Aorta (tissue), 5 donors: ENCODE data around the gene IRF3. TPM values are rescaled to one million over a fixed set of nuclear protein-coding genes. Genes with fewer than 3 reads are reported as not detected.

Experiments used
- ATAC-seq: fragments of 200-7000 bp; cut with Tn5 transposase; one replicate; pipeline ENCODE4 v1.9.1; 2022; ENCODE audit warnings: moderate library complexity; ENCODE audit not compliant: low FRiP score
- DNase-seq, 2 donors: peaks; one replicate each; pipeline ENCODE4 v3.0.0-alpha.2; 2020
- H3K27ac ChIP-seq, 2 donors: one replicate each; pipeline ENCODE4 v1.5.1; 2013; ENCODE audit warnings: low read length in 2 of 2, mild to moderate bottlenecking in 2 of 2, moderate library complexity in 2 of 2, control low read depth in 1 of 2, inconsistent platforms in 1 of 2, low read depth in 1 of 2
- H3K27me3 ChIP-seq, 2 donors: one replicate each; pipeline ENCODE4 v1.6.1; 2013; ENCODE audit warnings: control low read depth in 1 of 2, low read length in 1 of 2, mild to moderate bottlenecking in 1 of 2, moderate library complexity in 1 of 2; ENCODE audit not compliant: insufficient read depth in 2 of 2, control insufficient read depth in 1 of 2
- H3K36me3 ChIP-seq, 2 donors: one replicate each; pipeline ENCODE4 v1.6.1; 2013; ENCODE audit warnings: control low read depth in 1 of 2, low read length in 1 of 2, mild to moderate bottlenecking in 1 of 2; ENCODE audit not compliant: insufficient read depth in 2 of 2, control insufficient read depth in 1 of 2
- H3K4me1 ChIP-seq, 2 donors: one replicate each; pipeline ENCODE4 v1.6.1; 2013; ENCODE audit warnings: low read length in 2 of 2, control low read depth in 1 of 2, mild to moderate bottlenecking in 1 of 2, moderate library complexity in 1 of 2; ENCODE audit not compliant: insufficient read depth in 2 of 2, control insufficient read depth in 1 of 2
- H3K4me3 ChIP-seq, 2 donors: one replicate each; pipeline ENCODE4 v1.5.1; 2013; ENCODE audit warnings: low read length in 2 of 2, control low read depth in 1 of 2, mild to moderate bottlenecking in 1 of 2
- H3K9me3 ChIP-seq: one replicate; pipeline ENCODE4 v1.6.1; 2013; ENCODE audit warnings: mild to moderate bottlenecking, low read length; ENCODE audit not compliant: control insufficient read depth
- WGBS, 2 donors: extraction: QIAGEN DNeasy Blood & Tissue Kit; methylation state at CpG; one replicate each; pipeline ENCODE4 v1.1.7; 2013; 5-methylcytosine and 5-hydroxymethylcytosine counted together
- intact Hi-C, 2 donors: fragments of 100-400 bp; cut with DNase I; formaldehyde crosslinking; loops; one replicate each; pipeline versions ENCODE4 v1.14.2 to v1.15.0; 2022
- long read RNA-seq, 2 donors: library from polyadenylated mRNA; unstranded; transcript quantifications; one replicate each; pipeline ENCODE4 v2.0.0, GENCODE V29; 2020 to 2021
- polyA plus RNA-seq, 2 donors: library from polyadenylated mRNA; stranded (reverse); fragments of 200-250 nt; gene quantifications; one replicate each; pipeline ENCODE4 v1.2.3, GENCODE V29; 2013
- total RNA-seq, 2 donors: library from RNA; stranded (reverse); fragmentation: NEBNext Ultra II Directional; extraction: Animal tissue kit (Norgen Biotek cat#: 25700); gene quantifications; one replicate each; pipeline ENCODE4 v1.2.1, GENCODE V29; 2021
- donor health status: healthy with polysubstance abuse.
- donor health status: Bipolar disorder and iron deficiency.
- donor health status: DM: no; HTN: no; CAD: no.
- donor health status: DM: no; HTN: no; CAD: no.
- donor health status: DM: yes; HTN: yes; CAD: no.

The IRF3 gene
- total RNA-seq, result 10 to 100 TPM; 53.7 to 82.7 TPM
- polyA plus RNA-seq, result 100 to 1,000 TPM in 1 of 2 donors, 10 to 100 TPM in 1; 37.8 to 278 TPM
- long read RNA-seq, donor 1, transcript IRF3-203 (8 exons, 1,613 nt), result major isoform, 60 of 128 reads
- long read RNA-seq, donor 1, transcript IRF3-228 (8 exons, 1,556 nt), result minor isoform, 7 of 128 reads
- long read RNA-seq, donor 1, transcript IRF3-201 (7 exons, 1,691 nt), result minor isoform, 6 of 128 reads
- long read RNA-seq, donor 1, partial matches to known transcripts, result 10 of 128 reads
- long read RNA-seq, donor 1, other reads (novel, unspliced or antisense), result 44 of 128 reads
- long read RNA-seq, donor 2, transcript IRF3-203 (8 exons, 1,613 nt), result major isoform, 9 of 24 reads
- long read RNA-seq, donor 2, partial matches to known transcripts, result 5 of 24 reads
- long read RNA-seq, donor 2, other reads (novel, unspliced or antisense), result 9 of 24 reads

GRCh38 chr19:49665351-49666119, at the start of gene IRF3, which contains the start of gene BCL2L12:
IRF3 (minus strand) TSS chr19:49665857; CDS start chr19:49664838, 1,019 bp downstream.
BCL2L12 (plus strand) TSS chr19:49665933; CDS start chr19:49666693, 760 bp downstream.
- ATAC-seq, result peak; percentile 95

DNA sequence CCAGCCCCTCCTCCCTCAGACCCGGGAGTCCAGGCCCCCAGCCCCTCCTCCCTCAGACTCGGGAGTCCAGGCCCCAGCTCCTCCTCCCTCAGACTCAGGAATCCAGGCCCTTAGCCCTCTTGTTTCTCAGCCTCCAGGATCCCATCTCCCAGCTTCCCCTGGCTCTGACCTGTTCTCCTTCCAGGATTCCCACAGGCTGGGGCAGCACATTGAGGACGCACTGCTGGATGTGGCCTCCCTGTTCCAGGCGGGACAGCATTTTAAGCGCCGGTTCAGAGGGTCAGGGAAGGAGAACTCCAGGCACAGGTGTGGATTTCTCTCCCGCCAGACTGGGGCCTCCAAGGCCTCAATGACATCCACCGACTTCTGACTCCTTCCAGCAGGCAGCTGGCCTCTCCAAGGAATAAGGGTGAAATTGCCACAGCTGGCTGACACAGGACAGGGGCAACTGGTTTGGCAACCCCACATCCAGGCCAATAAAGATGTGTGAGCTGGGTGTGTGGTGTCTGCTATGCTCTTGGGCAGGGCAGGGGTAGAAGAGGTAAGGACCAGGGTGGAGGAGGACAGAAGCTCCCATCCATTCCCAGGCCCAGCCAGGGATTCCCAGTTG, 47.7 kb upstream of the IRF3 start:
- no peaks in the 10 kb centered on the region for H3K36me3 ChIP-seq
- 79 to 85% methylated on average over 7 to 8 of the region's 8 CpGs for WGBS, 2 donors
- H3K4me1 ChIP-seq, result no peaks in the 10 kb centered on the region
- no peaks in the 10 kb centered on the region for H3K9me3 ChIP-seq
- intact Hi-C loops, result no loop called here
- H3K27me3 ChIP-seq, result no peaks in the 10 kb centered on the region
- no peak overlapping the region for H3K4me3 ChIP-seq
- no peak overlapping the region for H3K27ac ChIP-seq
- ATAC-seq (no peak), DNase-seq (no peak)

More at GRCh38 chr19:49665351-49666119, at the start of gene IRF3, which contains the start of gene BCL2L12:
- H3K4me3 ChIP-seq, result peak within 1 kb of the TSS; percentile 49 to 50
- WGBS, 2 donors, result 0% methylated on average over 50 of the region's 50 CpGs
- H3K27ac ChIP-seq, result peak within 1 kb of the TSS in 1 of 2 donors; percentile 80
- H3K27me3 ChIP-seq, result no peaks in the 10 kb centered on the region
- no peaks in the 10 kb centered on the region for H3K36me3 ChIP-seq
- no peaks in the 10 kb centered on the region for H3K9me3 ChIP-seq
- no peaks in the 10 kb centered on the region for H3K4me1 ChIP-seq
- intact Hi-C loops, result loop anchor here (1.0 to 5.0 kb wide), 4 partner anchors 27 to 153 kb away; partner anchors contain the start of genes PRR12 (in 2 of the 2) and FCGRT (in 1 of the 2)
- DNase-seq, result peak; percentile 99 to 100

DNA sequence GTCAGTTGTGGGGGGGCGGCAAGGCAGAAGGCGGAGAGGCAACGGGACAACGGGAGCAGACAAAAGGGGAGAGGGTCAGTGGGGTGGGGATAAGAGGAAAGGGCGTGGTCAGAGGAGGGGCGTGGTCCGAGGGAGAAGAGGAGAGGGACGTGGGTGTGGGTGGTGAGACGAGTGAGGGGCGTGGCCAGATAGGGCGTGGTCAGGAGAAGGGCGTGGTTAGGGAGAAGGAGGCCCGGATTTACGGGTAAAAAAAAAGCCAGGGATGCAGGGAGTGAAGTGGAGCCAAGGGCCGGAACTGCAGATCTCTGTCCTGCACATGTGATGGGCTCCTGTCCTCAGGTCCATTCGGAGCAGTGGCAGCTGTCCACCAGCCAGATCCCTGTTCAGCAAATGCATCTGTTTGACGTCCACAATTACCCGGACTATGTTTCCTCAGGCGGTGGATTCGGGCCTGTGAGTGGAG, 46.8 kb upstream of the IRF3 start:
- H3K36me3 ChIP-seq, result no peaks in the 10 kb centered on the region
- H3K9me3 ChIP-seq, result no peaks in the 10 kb centered on the region
- WGBS, 2 donors, result 70 to 72% methylated on average over 20 of the region's 20 CpGs
- H3K4me3 ChIP-seq, result no peak overlapping the region
- H3K27ac ChIP-seq, result no peak overlapping the region
- no peaks in the 10 kb centered on the region for H3K27me3 ChIP-seq
- H3K4me1 ChIP-seq, result no peaks in the 10 kb centered on the region
- ATAC-seq (no peak), DNase-seq (no peak)
- intact Hi-C loops, result no loop called here

DNA sequence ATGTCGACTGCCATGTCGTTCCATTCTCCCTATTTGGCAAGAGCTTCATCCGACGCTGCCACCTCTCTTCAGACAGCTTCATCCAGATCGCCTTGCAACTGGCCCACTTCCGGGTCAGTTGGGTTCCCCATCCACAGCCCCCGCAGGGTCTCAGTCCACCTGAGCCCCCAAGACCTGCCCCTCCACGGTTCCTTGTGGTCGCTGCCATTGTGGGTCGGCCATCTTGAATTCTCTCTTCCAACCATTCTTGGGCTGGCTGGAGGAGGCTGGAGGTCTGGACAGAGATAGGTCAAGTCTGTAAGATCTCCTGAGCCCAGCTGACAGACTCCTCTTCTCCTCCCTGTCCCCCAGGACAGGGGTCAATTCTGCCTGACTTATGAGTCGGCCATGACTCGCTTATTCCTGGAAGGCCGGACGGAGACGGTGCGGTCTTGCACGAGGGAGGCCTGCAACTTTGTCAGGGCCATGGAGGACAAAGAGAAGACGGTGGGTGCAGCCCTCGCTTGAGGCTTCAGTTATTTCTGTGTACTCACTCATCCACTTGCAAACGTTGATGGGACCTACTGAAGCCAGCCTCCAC, 44.8 kb upstream of the IRF3 start:
- Histone ChIP-seq H3K9me3 (no peaks in the 10 kb centered on the region), H3K27me3 (no peaks in the 10 kb centered on the region), H3K36me3 (no peaks in the 10 kb centered on the region), H3K4me1 (no peaks in the 10 kb centered on the region), H3K4me3 (no peak overlapping the region), H3K27ac (no peak overlapping the region)
- DNase-seq (no peak), ATAC-seq (no peak)
- intact Hi-C loops, result no loop called here
- WGBS, 2 donors, result 92 to 93% methylated on average over 20 of the region's 20 CpGs

DNA sequence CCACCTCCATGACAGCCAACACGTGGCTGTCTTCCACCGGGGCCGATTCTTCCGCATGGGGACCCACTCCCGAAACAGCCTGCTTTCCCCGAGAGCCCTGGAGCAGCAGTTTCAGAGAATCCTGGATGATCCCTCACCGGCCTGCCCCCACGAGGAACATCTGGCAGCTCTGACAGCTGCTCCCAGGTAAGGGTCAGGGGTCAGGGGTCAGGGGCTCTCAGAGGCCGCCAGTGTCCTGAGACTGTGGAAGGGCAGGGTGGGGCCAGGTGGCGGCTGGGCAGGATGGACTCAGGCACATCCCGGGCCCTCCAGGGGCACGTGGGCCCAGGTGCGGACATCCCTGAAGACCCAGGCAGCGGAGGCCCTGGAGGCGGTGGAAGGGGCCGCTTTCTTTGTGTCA, 40.3 kb upstream of the IRF3 start:
- H3K27ac ChIP-seq, result no peak overlapping the region
- no peaks in the 10 kb centered on the region for H3K36me3 ChIP-seq
- DNase-seq (no peak), ATAC-seq (peak; percentile 40)
- no peaks in the 10 kb centered on the region for H3K9me3 ChIP-seq
- no peak overlapping the region for H3K4me3 ChIP-seq
- no peaks in the 10 kb centered on the region for H3K4me1 ChIP-seq
- no peaks in the 10 kb centered on the region for H3K27me3 ChIP-seq
- WGBS, 2 donors, result 91 to 93% methylated on average over 16 of the region's 16 CpGs
- intact Hi-C loops, result no loop called here

DNA sequence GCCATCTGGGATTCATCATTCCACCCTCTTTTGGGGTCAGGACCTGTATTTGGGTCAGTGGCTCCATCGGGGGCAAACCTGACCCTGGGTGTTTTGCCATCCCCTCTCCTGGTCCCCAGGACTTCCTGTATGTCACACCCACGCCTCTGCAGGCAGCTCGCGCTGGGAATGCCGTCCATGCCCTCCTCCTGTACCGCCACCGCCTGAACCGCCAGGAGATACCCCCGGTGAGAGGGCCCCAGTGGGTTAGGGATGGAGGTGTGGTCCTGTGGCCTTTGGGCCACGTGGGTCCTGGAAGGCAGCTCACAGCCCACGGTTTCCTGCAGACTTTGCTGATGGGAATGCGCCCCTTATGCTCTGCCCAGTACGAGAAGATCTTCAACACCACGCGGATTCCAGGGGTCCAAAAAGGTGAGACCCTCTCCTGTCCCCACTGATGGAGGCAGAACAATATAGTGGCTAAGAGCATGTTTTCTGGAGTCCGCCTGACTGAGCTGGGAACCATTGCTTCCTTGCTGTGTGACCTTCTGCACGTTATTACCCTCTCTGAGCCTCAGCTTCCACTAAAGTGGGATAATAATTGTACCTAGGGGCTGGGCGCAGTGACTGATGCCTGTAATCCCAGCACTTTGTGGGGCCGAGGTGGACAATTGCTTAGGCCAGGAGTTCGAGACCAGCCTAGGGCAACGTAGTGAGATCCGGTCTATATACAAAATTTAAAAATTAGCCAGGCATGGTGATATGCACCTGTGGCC, 39.4 kb upstream of the IRF3 start:
- WGBS, 2 donors, result 80 to 83% methylated on average over 22 of the region's 22 CpGs
- Histone ChIP-seq H3K27ac (no peak overlapping the region), H3K27me3 (no peaks in the 10 kb centered on the region), H3K9me3 (no peaks in the 10 kb centered on the region), H3K4me1 (no peaks in the 10 kb centered on the region), H3K36me3 (no peaks in the 10 kb centered on the region), H3K4me3 (no peak overlapping the region)
- intact Hi-C loops, result no loop called here
- no peak for ATAC-seq
- no peak for DNase-seq

DNA sequence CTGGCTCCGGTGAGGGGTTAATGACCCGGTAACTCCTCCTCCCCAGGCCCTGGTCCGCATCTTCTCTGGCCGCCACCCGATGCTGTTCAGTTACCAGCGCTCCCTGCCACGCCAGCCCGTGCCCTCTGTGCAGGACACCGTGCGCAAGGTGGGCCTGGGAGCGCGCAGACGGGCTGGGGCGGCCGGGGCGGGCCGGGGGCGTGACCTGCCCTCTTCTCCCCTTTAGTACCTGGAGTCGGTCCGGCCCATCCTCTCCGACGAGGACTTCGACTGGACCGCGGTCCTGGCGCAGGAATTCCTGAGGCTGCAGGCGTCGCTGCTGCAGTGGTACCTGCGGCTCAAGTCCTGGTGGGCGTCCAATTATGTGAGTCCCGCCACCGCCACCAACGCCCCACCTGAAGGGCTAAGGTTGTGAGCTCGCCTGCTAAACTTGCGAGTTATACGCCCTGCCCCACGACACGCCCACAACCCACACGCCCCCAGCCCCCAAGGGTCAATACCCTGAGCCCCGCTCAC, 35.7 kb upstream of the IRF3 start:
- Histone ChIP-seq H3K36me3 (no peaks in the 10 kb centered on the region), H3K27ac (no peak overlapping the region), H3K4me3 (no peak overlapping the region), H3K27me3 (no peaks in the 10 kb centered on the region), H3K4me1 (no peaks in the 10 kb centered on the region), H3K9me3 (no peaks in the 10 kb centered on the region)
- ATAC-seq, result no peak
- intact Hi-C loops, result no loop called here
- WGBS, 2 donors, result 49 to 58% methylated on average over 38 to 40 of the region's 40 CpGs
- no peak for DNase-seq
